GM18526 (cell line): ENCODE data around the gene NAV1.

Source experiments
- POLR2A ChIP-seq: IDR thresholded peaks from 3 replicates; pipeline ENCODE4 v1.6.1; 2011; ENCODE audit not compliant: insufficient read length; ENCODE audit errors: extremely low read depth

NAV1 gene

DNA sequence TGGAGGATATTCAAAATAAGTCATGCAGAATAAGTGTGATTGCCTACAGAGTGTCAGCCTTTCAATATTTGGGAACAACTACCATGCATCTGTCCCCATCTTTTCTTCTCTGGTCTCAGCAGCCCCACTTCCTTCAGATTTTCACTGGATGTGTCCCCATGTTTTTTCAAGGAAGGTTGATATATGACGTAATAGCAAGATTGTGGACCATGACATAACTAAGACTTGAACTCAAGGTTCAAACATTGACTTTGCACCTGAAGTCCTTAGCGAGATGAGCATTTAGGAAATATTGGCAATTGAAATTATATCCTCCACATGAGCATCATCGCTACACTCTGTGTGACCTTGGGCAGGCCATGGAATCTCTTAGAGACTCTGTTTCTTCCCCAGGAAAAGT lies 5.8 kb downstream of the NAV1 start:
- no peak for TF ChIP-seq POLR2A

GRCh38 chr1:201545851-201546492 lies 7.0 kb downstream of the NAV1 start:
- TF ChIP-seq POLR2A: no peak

DNA sequence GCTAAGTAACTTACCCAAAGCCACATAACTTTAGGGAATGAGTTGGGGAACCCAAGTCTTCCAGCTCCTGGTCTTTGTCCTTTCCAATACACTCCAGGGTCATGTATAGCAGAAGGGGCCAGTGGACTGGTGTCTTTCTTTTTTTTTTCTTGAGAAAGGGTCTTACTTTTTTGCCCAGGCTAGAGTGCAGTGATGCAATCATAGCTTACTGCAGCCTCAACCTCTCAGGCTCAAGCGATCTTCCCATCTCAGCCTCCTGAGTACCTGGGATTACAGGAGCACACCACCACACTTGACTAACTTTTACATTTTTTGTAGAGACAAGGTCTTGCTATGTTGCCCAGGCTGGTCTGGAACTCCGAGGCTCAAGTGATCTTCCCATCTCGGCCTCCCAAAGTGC lies 12.2 kb downstream of the NAV1 start:
- TF ChIP-seq POLR2A: no peak

GRCh38 chr1:201551877-201552731 lies 13.2 kb downstream of the NAV1 start:
- TF ChIP-seq POLR2A: no peak

- no peak for TF ChIP-seq POLR2A
Measured at GRCh38 chr1:201552941-201553351, 14.0 kb downstream of the NAV1 start.

DNA sequence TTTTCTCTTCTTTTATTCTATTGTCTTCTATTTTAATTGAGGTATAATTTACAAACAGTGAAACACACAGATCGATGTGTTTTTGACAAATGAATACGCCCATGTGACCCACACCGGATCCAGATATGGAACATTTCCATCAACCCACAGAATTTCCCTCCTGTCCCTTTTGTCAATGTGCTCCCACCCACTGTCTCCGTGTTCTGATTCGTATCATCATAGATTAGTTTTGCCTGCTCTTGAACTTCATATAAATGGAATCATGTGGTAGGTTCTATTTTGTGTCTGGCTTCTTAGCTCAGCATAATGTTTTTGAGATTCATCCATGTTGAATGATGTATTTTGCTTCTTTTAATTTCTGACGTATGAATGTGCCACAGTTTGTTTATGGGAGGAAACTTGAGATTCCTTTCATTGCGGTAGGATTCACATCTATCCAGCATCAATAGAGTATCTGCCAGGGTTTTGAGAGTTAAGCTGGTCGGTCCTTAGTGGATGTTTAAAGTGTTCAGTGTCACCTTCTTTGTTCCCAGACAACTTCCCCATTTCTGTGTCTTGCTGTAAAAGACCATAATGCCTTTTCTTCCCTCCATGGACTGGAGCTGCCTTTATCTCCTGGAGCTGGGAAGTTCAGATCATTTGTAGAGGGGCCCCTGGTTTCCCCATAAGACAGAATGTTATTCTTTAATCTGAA lies 14.7 kb downstream of the NAV1 start:
- no peak for TF ChIP-seq POLR2A

- no peak for TF ChIP-seq POLR2A
Measured at GRCh38 chr1:201554190-201554600, 15.3 kb downstream of the NAV1 start.

- no peak for TF ChIP-seq POLR2A
Measured at GRCh38 chr1:201554789-201555592, 16.1 kb downstream of the NAV1 start.

DNA sequence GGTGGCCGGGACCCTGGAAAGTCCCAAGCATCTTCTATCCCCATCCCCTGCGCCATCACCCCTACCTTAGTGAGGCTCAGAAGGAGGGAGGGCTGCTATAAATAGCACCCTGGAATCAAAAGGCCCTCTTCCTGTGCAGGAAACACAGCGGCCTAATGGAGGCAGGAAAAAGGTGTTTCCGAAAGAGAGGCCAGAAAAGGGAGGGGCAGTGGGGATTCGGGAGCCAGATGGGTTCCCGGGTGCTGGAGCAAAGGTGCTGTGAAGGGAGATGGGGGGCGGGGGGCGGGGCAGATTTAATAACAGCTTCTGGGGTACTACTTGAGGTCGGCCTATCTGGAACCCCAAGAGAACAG lies 16.6 kb downstream of the NAV1 start:
- TF ChIP-seq POLR2A: no peak

DNA sequence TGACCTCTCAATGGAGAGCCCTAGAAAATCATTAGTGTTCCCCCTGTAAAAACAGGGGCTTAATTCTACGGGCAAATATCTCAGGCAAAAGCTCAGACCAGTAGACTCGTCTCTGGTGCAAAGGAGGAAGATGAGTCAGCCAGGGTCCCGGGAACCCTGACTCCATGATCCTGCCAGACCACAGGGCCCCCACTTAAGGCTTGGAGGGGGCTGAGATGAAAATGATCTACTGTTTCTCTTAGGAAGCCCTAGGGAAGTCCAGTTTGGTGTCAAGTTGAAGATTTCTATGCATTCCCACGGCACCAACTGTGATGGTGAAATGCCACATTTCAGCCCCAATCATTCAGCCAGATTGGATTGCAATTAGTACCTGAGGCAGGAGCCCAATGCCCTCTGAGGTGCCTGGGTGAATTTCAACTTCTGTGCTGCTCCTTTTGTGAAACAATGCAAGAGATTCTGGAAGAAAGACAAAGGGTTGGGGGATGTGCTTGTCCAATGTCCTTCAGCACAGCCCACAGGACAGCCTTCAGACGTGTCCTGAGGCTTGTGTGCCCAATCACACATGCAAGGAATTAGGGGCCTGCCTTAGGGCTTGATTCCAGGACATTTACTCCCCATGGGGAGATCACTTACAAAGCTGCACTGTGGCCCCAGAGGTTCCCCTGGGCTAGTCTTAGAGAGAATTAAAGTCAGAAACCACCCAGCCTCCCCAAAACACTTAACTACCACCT lies 18.1 kb downstream of the NAV1 start:
- TF ChIP-seq POLR2A: no peak

GRCh38 chr1:201557572-201557958 lies 18.6 kb downstream of the NAV1 start:
- TF ChIP-seq POLR2A: no peak

GRCh38 chr1:201559679-201560162 lies 20.8 kb downstream of the NAV1 start:
- TF ChIP-seq POLR2A: no peak

GRCh38 chr1:201560328-201561194 lies 21.6 kb downstream of the NAV1 start:
- TF ChIP-seq POLR2A: no peak

GRCh38 chr1:201561195-201561564 lies 22.3 kb downstream of the NAV1 start:
- TF ChIP-seq POLR2A: no peak
